ENCODE results near the gene HTR4.

DNA sequence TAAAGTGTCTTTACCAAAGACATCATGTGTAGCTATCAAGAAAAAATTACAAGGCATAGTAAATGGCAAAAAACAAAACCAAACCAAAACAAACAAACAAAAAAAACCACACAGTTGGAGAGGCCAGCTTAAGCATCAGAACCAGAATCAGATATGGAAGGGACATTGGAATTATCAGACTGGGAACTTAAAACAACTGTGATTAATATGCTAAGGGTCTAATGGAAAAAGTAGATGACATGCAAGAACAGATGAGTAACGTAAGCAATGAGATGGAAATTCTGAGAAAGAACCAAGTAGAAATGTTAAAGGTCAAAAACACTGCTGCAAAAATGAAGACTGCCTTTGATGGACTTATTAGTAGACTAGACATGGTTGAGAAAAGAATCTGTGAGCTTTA, 194.7 kb downstream of the HTR4 start:
- no peak for TF ChIP-seq POLR2A (IDR thresholded peaks at IDR 0.05)
- no peak for TF ChIP-seq CTCF (IDR thresholded peaks at IDR 0.05)

All from esophagus squamous epithelium (tissue), 4 donors.